ENCODE results near the gene RRBP1.

The RRBP1 gene

GRCh38 chr20:17614812-17615644 lies 67.0 kb downstream of the RRBP1 start:
- no peak for TF ChIP-seq SIN3A (IDR thresholded peaks at IDR 0.05; ENCODE audit: borderline replicate concordance, insufficient read depth, low read length)

- TF ChIP-seq REST (IDR thresholded peaks at IDR 0.05; ENCODE audit: insufficient read depth in 1 of 2, low read depth in 2 of 2, low read length in 2 of 2) = no peak
- TF ChIP-seq SIN3A (IDR thresholded peaks at IDR 0.05; ENCODE audit: borderline replicate concordance, insufficient read depth, low read length) = no peak
- 0 out of 2 replicates have a peak, but pooled peaks have one; percentile 12 for TF ChIP-seq POLR2AphosphoS5 (IDR thresholded peaks at IDR 0.05; ENCODE audit: low read depth, low read length)
- no peak for TF ChIP-seq FOXP2 (optimal IDR thresholded peaks at IDR 0.05; ENCODE audit: borderline replicate concordance, extremely low read depth, extremely low read length, insufficient read depth)
- TF ChIP-seq TAF1 (IDR thresholded peaks at IDR 0.05; ENCODE audit: borderline replicate concordance, insufficient read depth, low read length) = no peak
These were observed 67.7 kb downstream of the RRBP1 start for GRCh38 chr20:17614176-17614811.

DNA sequence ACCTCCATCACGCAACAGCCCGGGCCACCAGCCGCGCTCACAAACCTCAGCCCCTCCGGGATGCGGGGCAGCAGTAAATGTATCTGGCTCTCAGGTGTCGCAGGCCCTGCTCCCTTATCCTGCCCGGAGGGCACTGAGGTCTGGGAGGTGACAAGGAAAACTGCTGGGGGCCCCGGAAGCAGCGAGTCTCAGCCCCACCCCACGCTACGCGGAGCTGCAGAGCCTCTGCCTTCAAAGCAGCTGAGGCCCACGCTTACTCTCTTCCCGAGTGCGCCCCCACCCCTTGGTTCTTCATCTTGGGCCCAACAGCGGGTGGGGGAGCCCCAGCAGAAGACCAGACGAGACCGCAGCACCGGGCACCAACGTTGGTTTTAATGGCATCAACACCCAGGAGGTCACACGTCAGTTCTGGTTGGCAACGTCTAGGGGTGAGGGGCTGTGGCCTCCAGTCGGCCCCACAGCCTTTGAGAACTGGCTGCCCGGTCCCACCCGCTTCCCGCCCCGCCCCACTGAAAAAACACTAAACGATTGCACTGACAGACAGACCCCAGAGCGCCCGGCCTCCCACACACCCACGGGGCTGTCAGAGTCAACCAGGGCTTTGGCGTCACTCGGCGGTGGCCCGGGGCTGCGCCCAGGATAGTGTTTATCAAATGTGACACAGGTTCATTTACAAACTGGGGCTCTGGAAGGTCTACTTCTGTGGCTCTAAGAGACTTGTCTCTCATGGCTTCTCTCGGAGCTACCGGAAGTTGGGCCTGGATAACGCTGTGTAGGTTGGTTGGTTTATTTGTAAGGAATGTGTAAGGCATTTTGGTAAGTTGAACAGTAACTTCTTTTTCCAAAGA lies 68.5 kb downstream of the RRBP1 start:
- TF ChIP-seq FOXP2 (optimal IDR thresholded peaks at IDR 0.05; ENCODE audit: borderline replicate concordance, extremely low read depth, extremely low read length, insufficient read depth) = no peak
- TF ChIP-seq REST (IDR thresholded peaks at IDR 0.05; ENCODE audit: insufficient read depth in 1 of 2, low read depth in 2 of 2, low read length in 2 of 2) = no peak
- TF ChIP-seq SIN3A (IDR thresholded peaks at IDR 0.05; ENCODE audit: borderline replicate concordance, insufficient read depth, low read length) = no peak
- no peak; the same call in 1 of the 2 replicates for TF ChIP-seq POLR2AphosphoS5 (IDR thresholded peaks at IDR 0.05; ENCODE audit: low read depth, low read length)

DNA sequence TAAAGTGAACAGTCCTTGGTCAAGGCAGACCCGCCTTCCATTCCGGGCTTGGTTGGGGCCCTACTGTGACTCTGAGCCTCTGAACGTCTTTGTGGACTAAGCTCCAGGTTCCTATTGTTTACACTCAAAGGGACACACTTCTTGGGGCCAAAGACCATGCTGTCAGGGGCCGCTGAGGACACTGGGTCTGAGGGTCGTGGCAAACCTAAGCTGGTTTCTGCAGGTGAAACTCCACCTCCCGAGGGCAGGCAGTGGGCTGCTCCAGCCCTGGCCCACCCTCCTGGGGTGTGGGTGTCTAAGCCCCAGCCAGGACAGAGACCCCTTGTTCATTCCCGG lies 69.1 kb downstream of the RRBP1 start:
- TF ChIP-seq FOXP2 (optimal IDR thresholded peaks at IDR 0.05; ENCODE audit: borderline replicate concordance, extremely low read depth, extremely low read length, insufficient read depth) (no peak), REST (IDR thresholded peaks at IDR 0.05; ENCODE audit: insufficient read depth in 1 of 2, low read depth in 2 of 2, low read length in 2 of 2) (no peak), SIN3A (IDR thresholded peaks at IDR 0.05; ENCODE audit: borderline replicate concordance, insufficient read depth, low read length) (no peak), POLR2AphosphoS5 (IDR thresholded peaks at IDR 0.05; ENCODE audit: low read depth, low read length) (no peak), TAF1 (IDR thresholded peaks at IDR 0.05; ENCODE audit: borderline replicate concordance, insufficient read depth, low read length) (no peak)

DNA sequence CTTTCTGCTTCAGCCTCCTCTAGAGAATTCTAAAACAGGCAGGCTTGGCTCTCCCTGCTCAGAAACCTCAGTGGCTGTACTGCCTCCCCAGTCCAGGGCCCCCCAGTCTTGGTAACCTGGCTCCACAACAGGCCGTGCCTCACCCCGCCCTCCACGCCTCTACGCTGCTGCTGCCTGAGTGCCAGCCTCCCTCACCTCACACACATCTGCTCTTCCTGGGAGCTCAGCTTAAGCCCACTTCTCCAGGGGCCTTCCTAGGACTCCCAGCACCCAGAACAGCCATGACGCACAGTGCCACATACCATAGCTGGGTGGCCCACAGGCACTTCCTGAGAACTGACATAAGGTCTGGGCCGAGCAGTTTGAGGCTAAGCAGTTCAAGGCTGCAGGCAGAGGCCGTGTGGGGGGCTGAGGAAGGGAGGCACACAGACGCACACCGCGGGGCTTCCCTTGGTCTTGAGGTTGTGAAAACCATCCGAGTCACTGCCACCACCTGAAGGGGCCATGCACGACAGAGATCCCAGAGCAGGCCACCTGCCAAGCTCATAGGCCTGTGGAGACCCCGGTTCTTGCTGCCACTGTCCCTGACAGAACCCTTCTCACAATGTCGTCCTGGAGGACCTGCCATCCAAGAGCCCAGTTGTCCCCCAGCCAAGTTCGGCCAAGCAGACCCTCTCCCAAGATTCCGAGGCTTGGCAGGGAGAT lies 69.6 kb downstream of the RRBP1 start:
- TF ChIP-seq SIN3A (IDR thresholded peaks at IDR 0.05; ENCODE audit: borderline replicate concordance, insufficient read depth, low read length) = no peak
- no peak for TF ChIP-seq REST (IDR thresholded peaks at IDR 0.05; ENCODE audit: insufficient read depth in 1 of 2, low read depth in 2 of 2, low read length in 2 of 2)
- TF ChIP-seq POLR2AphosphoS5 (IDR thresholded peaks at IDR 0.05; ENCODE audit: low read depth, low read length) = peak; percentile 4; the same call in 1 of the 2 replicates
- TF ChIP-seq TAF1 (IDR thresholded peaks at IDR 0.05; ENCODE audit: borderline replicate concordance, insufficient read depth, low read length) = no peak
- TF ChIP-seq FOXP2 (optimal IDR thresholded peaks at IDR 0.05; ENCODE audit: borderline replicate concordance, extremely low read depth, extremely low read length, insufficient read depth) = no peak
